GM18873 (cell line): ENCODE measurements around the gene ITIH5.

Experiments used
- ATAC-seq: cut with Tn5 transposase; IDR thresholded peaks from one replicate; pipeline ENCODE4 v1.9.1; 2021; ENCODE audit warnings: mild to moderate bottlenecking, moderate library complexity, moderate number of reproducible peaks; ENCODE audit not compliant: unreplicated experiment, low FRiP score

ITIH5 gene

DNA sequence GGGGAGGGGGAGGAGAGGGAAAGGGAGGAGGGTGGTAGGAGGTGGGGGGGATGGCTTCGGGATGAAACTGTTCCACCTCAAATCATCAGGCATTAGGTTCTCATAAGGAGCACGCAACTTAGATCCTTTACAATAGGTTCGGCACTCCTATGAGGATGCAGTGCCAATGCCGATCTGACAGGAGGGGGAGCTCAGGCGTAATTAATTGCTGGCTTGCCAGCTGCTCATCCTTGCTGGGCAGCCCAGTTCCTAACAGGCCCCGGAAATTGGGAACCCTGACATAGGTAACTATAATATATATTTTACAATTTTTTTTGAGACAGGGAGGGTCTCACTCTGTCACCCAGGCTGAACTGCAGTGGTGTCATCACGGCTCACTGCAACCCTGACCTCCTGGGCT is 137.1 kb downstream of the ITIH5 start:
- ATAC-seq, result no peak

DNA sequence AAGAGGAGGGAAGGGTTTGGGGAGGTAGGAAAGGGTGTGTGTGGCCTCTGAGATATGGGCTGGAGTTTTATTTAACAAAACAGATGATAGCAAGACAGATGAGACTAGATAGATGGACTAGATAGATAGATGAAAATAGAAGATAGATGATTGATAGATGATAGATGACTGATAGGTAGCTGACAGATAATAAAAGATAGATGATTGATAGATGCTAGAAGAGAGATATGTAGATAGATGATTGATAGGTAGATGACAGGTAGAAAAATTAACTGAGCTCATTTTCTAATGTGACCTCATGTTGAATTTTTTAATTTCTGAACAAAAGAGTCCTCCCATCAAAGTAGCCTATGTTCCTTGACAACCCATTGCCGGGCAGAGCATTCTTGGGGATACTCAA is 139.3 kb downstream of the ITIH5 start:
- no peak for ATAC-seq

DNA sequence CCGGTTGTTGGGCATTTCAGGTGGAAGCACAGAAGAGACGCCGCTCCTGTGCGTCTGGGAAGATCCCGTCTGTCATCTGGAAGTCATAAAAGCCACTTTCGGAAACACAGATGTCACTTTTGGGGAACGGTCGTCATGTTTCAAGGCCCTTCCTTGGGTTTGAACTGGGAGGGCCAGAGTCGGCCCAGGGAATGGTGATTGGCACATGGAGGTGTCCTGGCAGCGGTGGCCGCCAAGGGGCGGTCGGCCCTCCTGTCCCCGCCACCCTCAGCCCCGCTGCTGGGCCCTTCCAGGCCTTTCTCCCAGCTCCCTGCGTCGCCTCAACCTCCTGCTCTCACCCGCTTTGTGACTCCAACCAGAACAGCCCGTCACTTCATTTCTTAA is 140.8 kb downstream of the ITIH5 start:
- ATAC-seq, result no peak

DNA sequence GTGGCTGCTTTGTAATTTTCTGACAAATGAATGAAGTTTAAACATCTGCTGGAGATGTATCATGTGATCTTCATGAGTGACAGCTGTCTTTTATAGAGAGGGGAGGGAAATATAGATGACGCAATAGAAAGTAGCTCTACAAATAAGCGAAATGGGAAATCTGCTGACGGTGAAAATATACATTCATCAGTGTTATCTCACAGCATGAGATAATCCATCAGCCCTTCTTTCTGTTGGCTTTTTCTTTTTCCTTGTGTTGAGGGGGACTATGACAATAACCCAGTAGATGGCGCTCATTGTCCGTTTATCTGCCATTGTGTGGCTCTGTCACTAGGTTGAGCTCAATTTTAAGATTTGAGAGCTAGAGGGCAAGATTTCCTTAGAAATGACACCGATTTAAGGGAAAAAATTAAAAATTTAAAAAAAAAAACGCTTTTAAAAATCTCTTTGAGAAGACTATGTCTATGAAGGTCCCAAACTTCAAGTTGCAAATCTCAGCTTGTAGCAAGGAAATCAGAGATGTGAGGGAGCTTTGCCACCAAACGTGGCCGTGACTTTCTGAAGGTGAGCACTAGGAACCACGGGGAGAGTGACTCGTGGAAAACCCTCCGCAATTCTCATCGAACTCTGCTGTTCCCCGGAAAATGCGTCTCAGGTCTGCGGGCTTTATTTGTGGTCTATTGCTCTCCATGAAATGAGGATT is 141.3 kb downstream of the ITIH5 start:
- ATAC-seq, result no peak

DNA sequence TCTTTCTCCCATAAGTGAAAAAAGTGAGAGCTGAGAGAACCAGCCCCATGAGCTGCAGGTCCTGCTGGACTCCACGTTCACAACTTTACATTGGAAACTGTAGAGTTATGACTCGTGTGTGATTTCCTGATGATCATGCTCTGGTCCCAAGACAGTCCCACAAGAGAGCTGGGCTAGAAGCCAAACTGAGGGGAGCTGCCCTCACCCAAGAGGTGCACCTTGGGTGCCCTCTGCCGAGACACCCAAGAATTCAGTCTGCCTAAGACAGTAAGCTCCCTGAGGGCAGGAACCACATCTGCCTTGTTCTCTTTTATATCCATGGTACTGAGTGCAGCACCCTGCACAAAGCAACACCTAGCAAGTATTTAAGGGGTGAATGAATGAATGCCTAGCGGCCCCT is 143.1 kb downstream of the ITIH5 start:
- ATAC-seq, result no peak

DNA sequence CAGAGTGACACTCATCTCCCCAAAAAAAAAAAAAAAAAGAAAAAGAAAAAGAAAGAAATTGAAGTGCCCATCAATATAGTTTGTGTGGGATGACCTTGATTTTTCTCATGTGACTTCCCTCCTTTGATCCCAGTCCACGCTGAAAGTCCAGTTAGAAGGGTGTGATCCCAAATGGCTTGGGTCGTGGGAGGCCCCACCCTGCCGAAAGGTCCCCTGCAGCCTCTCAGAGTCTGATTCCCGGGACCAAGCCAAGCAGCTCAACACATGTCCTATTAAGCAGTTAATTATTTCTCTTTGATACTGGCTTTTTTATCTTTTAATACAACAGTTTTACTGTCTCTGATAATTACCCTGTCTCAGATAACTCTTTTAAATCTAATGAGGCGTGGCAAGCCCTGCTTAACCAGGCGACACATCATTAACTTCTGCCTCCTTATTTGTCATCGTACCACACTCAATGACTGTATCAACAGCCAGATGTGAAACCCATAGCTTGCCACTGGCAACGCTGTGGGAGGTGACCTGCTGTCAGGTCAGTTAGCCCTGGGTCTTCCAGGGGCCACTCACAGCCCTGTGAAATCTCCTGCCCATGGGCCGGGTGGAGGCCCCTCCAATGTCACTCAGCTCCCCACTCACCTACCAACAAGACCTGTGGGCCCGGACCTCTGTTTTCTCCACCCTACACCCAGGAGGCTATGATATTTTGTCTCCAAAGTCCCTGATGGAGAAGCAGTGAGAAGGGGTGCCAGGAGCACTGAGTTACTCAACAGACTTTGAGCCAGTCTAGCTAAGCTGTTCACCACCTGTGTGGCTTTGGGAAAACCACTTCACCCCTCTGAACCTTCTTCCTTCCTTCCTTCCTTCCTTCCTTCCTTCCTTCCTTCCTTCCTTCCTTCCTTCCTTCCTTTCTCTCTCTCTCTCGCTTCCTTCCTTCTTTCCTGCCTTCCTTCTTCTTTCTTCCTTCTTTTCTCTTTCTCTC is 146.0 kb downstream of the ITIH5 start:
- ATAC-seq, result peak; percentile 69

DNA sequence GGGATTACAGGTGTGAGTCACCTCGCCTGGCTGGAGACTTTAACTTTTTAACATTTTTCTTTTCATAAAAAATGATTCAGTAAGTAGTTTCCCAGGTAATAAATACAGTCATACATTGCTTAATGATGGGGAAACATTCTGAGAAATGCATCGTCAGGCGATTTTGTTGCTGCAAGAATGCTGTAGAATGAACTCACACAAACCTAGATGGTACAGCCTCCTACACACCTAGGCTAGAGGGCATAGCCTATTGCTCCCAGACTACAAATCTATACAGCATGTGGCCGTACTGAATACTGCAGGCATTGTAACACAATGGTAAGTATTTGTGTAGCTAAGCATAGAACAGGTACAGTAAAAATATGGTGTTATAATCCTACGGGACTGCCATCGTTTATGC is 147.4 kb downstream of the ITIH5 start:
- no peak for ATAC-seq

DNA sequence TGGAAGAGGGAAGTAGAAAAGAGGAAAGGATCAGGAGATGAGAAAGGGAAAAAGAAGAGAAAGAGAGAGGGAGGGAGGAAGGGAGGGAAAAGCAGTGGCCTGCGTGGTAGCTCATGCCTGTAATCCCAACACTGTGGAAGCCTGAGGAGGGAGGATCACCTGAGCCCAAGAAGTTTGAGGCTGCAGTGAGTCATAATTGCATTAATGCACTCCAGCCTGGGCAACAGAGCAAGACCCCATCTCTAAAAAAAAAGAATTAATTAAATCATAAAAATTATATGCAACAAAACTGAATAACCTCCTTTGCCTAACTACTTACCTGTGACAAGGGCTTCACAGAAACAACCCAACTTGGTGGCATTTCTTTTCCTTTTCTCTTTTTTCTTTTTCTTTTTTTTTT is 148.1 kb downstream of the ITIH5 start:
- ATAC-seq, result no peak

DNA sequence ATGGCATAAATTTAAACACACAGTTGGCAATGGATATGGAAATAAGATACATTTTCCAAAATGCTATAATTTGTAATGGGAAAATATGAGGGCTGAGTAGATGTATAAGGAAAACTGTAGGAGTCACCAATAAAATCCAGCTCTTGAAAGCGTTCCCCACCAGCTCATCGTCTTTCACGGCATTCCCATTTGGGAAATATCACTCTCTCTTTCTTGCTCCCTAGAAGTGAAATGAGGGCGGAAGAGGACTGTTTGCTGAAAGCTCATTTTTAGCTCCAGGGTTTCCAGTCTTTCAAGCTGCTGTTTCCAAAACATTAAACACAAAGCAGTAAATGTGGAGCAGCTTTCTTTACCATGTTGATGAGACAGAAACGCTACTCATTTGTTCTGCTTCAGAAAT is 151.3 kb downstream of the ITIH5 start:
- no peak for ATAC-seq

DNA sequence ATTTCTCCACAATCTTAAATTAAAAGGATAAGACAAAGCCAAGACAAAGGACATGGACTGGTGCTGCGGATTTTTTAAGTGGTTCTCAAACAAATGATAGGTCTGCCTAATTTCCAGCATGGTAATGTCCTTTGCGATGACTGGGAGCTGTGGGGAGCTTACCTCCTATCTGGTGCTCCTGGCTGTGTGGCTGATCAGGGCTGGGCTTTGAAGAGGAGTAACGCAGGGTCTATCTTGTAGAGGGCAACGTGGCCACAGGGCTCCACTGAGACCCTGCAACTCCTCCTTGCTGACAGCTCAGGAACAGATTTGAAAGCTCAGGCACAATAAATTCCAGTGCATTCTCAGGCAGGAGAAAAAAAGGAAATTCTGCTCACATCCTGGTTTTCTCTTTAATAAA is 152.8 kb downstream of the ITIH5 start:
- ATAC-seq, result no peak

DNA sequence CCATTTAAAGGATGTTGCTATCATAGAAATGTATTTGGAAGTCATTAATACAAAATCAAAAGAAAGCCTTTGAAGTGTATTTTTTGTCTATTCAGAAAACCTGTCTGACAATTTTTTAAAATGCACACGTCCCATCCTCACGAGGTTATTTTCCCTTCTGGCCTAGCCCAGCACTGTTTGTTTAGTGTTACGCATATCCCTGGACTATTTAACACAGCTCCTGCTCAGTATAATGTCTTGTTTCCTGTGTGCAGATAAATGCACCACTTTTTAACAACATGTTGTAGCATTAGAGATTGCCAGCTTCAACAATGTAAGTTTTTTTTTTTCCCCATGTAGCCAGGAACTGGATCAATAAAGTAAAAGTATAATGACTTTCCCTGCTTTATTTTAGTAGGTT is 153.3 kb downstream of the ITIH5 start:
- ATAC-seq, result no peak

DNA sequence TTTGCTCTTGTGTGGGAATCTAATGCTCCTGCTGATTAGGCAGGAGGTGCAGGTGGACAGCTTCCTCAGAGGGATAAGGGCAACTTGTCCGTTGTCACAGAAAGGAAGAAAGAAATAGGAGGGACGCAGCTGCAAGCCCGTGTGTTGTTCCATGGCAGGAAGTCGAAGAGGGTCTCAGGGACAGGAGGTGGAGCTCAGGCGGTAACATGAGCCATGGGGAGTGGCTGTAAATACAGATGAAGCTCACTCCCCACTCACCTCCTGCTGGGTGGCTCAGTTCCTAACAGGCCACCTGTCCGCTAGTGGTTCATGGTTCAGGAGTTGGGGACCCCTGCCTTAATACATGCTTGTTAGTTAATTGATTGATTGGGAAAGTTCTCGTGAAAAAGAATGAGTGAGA is 154.3 kb downstream of the ITIH5 start:
- ATAC-seq, result no peak

DNA sequence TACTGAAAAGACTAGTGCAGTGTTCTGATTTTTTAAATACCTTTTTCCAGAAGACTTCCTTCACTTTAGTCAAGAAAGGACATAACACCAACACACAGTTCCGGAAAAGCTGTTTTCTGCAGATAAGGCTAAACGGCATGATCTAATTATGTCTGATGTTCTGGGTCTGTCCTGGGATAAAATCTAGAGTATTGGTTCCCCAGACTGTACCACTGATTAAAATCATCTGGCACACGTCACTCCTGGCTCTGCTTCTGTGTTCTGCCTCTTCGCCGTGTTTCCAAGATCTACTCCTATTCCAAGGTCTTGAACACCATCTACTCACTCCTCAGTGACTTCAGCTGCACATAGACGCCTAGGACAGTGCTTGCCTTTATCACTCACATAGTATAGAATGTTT is 155.2 kb downstream of the ITIH5 start:
- no peak for ATAC-seq
